GM12874 (cell line): ENCODE measurements around the gene CSAD.

Experiments used
- CTCF ChIP-seq: IDR thresholded peaks from 2 replicates; pipeline ENCODE4 v1.5.1; 2011; ENCODE audit warnings: low read depth, mild to moderate bottlenecking, control low read depth, low read length, moderate library complexity; ENCODE audit not compliant: insufficient read depth

The CSAD gene

DNA sequence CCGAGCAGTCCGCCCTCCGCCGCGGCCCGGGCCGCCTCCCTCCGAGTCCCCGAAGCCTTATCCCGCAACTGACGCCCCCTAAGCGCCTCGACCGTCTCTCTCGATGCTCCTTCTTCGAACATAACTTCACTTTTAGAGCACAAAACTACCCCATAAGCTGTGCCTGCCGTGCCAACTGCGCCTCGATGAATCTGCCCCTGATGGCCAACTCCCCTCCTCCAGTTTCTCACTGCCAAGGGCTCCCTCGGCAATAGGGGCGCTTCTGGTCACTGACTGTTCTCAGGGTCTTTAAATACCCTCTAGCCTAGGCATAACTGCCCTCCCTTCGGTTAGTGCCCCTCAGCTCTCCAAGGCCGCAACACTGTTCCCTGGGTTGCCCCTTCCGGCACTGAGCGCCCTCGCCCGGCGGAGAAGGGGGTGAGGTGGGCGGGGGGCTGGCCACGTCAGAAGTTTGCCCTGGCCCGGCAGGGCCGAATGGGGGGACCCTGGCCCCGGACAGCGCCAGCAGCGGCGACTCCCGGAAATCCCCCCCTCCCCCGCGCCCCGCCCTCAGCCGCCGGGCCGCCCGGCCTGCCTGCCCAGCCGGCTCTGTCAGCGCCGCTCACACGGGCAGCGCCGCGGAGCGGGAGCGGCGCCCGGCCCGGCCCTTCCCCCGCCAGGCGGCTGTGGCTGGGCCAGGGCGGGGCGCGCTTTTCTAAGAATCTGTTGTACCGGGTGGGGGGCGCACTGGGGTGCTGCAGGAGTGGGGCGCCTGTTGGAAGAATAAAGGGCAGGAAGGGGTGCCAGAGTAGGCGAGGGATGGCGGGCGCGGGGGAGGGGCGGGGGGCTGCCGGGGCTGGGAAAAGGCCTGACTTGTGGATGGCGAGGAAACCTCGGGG lies 40.7 kb upstream of the CSAD start:
- peak; percentile 48 for TF ChIP-seq CTCF

GRCh38 chr12:53220694-53221202 lies 40.0 kb upstream of the CSAD start:
- no peak for TF ChIP-seq CTCF

GRCh38 chr12:53219956-53220693 lies 39.4 kb upstream of the CSAD start:
- TF ChIP-seq CTCF = no peak

DNA sequence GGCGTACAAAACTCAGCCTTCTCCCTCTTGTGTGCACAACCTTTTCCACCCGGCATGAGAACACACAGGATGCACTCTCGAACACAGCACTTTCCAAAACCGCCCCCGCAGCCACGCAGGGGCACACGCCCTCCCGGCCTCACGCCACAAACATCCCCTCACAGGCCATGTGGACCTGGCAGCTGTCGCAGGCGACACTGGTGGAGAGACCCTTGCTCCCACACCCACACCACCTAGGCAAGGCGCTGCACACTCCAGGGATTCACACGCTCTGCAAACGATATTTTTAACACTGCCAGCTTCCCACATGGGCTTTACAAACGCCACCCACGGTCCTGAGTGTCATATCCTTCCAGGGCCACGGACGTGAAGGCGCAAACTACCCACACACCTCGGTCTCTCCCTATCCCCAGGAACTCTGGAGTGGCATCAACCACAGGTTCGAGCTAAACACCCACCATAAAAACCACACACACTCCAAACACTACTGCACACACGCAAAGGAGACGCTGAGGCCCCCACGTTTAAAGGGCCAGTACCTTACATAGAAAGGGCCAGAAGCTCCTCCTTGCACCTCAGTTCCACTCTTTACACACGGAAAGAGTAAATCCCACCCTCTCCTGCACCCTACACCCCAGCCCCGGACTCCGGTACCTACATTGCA lies 38.7 kb upstream of the CSAD start:
- TF ChIP-seq CTCF = no peak

- no peak for TF ChIP-seq CTCF
Measured at GRCh38 chr12:53218551-53219291, 38.0 kb upstream of the CSAD start.

DNA sequence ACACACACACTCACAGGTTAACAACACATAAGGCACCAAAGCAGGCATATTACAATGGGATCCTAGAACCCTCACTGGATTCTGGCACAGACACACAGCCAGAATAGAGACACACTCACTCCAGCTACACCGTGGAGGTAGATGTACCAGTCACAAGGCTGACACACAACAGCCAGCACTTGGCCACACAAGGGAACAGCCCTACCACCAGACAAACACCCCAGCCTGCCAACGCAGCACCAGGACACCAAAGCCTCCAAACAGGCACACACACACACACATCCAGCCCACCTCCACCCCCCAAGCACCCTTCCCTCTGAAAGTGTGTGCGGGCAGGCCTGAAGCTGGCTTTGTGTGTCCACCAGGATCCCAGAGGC lies 37.2 kb upstream of the CSAD start:
- no peak for TF ChIP-seq CTCF
